ENCODE results near the gene DYNLRB1. TPM values are rescaled to one million over a fixed set of nuclear protein-coding genes. Genes with fewer than 3 reads are reported as not detected.

The DYNLRB1 gene
- total RNA-seq, 1 experiment from 2014 or later = 179 TPM

DNA sequence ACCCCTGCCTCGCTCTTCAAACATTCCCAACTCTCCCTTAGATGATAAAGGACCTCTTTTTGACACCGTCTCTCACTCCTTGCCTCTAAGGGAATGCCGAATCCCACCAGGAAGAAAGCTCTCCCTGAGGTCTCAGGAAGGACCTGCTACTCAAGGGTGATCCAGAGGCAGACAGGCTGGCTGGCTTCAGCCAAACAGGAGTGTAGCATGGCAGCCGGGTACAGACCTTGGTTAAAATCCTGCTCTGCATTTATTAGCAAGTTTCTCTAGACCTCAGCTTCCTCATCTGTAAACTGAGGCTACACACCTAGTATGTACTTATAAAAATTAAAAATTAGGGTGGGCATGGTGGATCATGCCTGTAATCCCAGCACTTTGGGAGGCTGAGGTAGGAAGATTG, 59.5 kb downstream of the DYNLRB1 start:
- no peaks in the 10 kb centered on the region for H4K20me1 ChIP-seq (ENCODE audit: insufficient read depth, low read depth, low read length)
- H3K4me2 ChIP-seq (ENCODE audit: low read depth, low read length, poor library complexity, severe bottlenecking) = no peak overlapping the region
- H2AFZ ChIP-seq (ENCODE audit: low read length) = no peak overlapping the region
- H3K4me3 ChIP-seq (ENCODE audit: low read length) = no peak overlapping the region
- no peak overlapping the region for H3K9ac ChIP-seq (ENCODE audit: low read length)
- peaks cover 8% of the 10 kb centered on the region for H3K4me1 ChIP-seq (ENCODE audit: low read length)
- no peaks in the 10 kb centered on the region for H3K9me2 ChIP-seq (replicated peaks; ENCODE audit: insufficient read depth, low read length)
- H3K27ac ChIP-seq (ENCODE audit: low read length) = no peak overlapping the region
- no peaks in the 10 kb centered on the region for H3K36me3 ChIP-seq (ENCODE audit: insufficient read depth, low read length)
- no peak for DNase-seq
- no peaks in the 10 kb centered on the region for H3K27me3 ChIP-seq (ENCODE audit: low read length)
- no peaks in the 10 kb centered on the region for H3K9me3 ChIP-seq (ENCODE audit: low read length)
- H3K79me2 ChIP-seq (ENCODE audit: low read length) = no peaks in the 10 kb centered on the region

DNA sequence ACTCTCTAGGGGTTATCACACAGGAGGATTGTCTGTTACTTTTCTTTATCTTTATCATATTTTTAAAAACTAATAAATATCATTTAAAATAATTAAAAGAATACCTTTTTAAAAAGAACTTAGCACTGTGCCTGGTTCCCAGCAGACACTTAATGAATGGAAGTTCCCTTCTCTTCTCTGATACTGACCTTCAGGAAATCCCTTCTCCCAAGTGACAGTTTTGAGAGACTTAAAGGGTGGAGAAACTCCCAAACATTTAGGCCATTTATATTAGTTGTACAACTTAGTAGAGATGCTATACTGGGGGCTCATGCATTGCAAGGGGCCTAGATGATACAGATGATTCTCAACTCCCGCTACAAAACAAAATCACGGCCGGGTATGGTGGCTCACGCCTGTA, 60.8 kb downstream of the DYNLRB1 start:
- no peaks in the 10 kb centered on the region for H3K9me3 ChIP-seq (ENCODE audit: low read length)
- H3K79me2 ChIP-seq (ENCODE audit: low read length) = no peaks in the 10 kb centered on the region
- no peak overlapping the region for H3K27ac ChIP-seq (ENCODE audit: low read length)
- H3K36me3 ChIP-seq (ENCODE audit: insufficient read depth, low read length) = no peaks in the 10 kb centered on the region
- H2AFZ ChIP-seq (ENCODE audit: low read length) = no peak overlapping the region
- DNase-seq = no peak
- H3K4me3 ChIP-seq (ENCODE audit: low read length) = no peak overlapping the region
- H3K9ac ChIP-seq (ENCODE audit: low read length) = no peak overlapping the region
- no peaks in the 10 kb centered on the region for H3K9me2 ChIP-seq (replicated peaks; ENCODE audit: insufficient read depth, low read length)
- H4K20me1 ChIP-seq (ENCODE audit: insufficient read depth, low read depth, low read length) = no peaks in the 10 kb centered on the region
- no peak overlapping the region for H3K4me2 ChIP-seq (ENCODE audit: low read depth, low read length, poor library complexity, severe bottlenecking)
- peaks cover 9% of the 10 kb centered on the region for H3K4me1 ChIP-seq (ENCODE audit: low read length)
- no peaks in the 10 kb centered on the region for H3K27me3 ChIP-seq (ENCODE audit: low read length)

DNA sequence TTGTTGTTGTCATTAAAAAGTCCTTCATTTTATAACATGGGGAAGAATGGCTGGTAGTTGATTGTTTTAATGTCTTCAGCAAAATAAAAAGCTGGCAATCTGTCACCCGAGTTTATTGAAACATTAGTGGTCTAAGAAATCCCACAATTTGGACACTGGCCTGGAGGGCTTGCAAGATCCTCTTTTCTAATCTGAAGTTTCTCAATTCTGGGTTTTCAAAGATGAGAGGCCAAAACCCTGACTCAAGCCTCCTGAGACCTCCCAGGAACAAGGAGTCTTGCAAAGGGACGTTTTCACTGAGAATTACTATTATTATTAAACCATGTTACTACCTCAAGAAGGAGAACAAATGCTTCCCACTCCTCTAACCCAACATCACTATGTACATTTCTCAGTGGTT, 61.8 kb downstream of the DYNLRB1 start:
- H3K9me3 ChIP-seq (ENCODE audit: low read length) = no peaks in the 10 kb centered on the region
- H3K27me3 ChIP-seq (ENCODE audit: low read length) = no peaks in the 10 kb centered on the region
- H3K36me3 ChIP-seq (ENCODE audit: insufficient read depth, low read length) = no peaks in the 10 kb centered on the region
- H3K79me2 ChIP-seq (ENCODE audit: low read length) = no peaks in the 10 kb centered on the region
- no peak for DNase-seq
- no peaks in the 10 kb centered on the region for H3K9me2 ChIP-seq (replicated peaks; ENCODE audit: insufficient read depth, low read length)
- H3K4me1 ChIP-seq (ENCODE audit: low read length) = peaks cover 9% of the 10 kb centered on the region
- no peak overlapping the region for H3K27ac ChIP-seq (ENCODE audit: low read length)
- H4K20me1 ChIP-seq (ENCODE audit: insufficient read depth, low read depth, low read length) = no peaks in the 10 kb centered on the region
- H2AFZ ChIP-seq (ENCODE audit: low read length) = no peak overlapping the region
- H3K4me2 ChIP-seq (ENCODE audit: low read depth, low read length, poor library complexity, severe bottlenecking) = no peak overlapping the region
- no peak overlapping the region for H3K4me3 ChIP-seq (ENCODE audit: low read length)
- no peak overlapping the region for H3K9ac ChIP-seq (ENCODE audit: low read length)

DNA sequence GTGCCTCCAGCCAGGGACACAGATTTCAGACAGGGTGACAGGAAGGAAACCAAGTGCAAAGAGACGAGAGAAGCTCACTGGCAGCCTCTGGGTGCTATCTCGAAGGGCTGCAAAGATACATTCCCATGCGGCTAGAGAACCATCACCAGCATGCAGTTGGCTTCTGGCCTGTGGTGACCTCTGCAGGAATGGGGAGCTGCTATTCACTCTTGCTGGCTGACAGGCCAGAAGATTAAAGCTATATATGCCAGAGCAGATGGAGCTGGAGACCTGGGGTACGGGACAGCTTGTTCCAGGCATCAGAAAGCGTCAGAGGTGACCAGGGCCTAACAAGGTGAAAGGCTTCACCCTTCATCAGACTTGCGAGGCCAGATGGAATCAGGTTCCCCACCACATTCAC, 62.3 kb downstream of the DYNLRB1 start:
- Histone ChIP-seq H3K4me1 (ENCODE audit: low read length) (peaks cover 9% of the 10 kb centered on the region), H3K9me2 (replicated peaks; ENCODE audit: insufficient read depth, low read length) (no peaks in the 10 kb centered on the region), H3K9me3 (ENCODE audit: low read length) (no peaks in the 10 kb centered on the region), H2AFZ (ENCODE audit: low read length) (no peak overlapping the region), H4K20me1 (ENCODE audit: insufficient read depth, low read depth, low read length) (no peaks in the 10 kb centered on the region), H3K9ac (ENCODE audit: low read length) (no peak overlapping the region), H3K27me3 (ENCODE audit: low read length) (no peaks in the 10 kb centered on the region), H3K27ac (ENCODE audit: low read length) (no peak overlapping the region), H3K4me3 (ENCODE audit: low read length) (no peak overlapping the region), H3K36me3 (ENCODE audit: insufficient read depth, low read length) (no peaks in the 10 kb centered on the region), H3K4me2 (ENCODE audit: low read depth, low read length, poor library complexity, severe bottlenecking) (no peak overlapping the region), H3K79me2 (ENCODE audit: low read length) (no peaks in the 10 kb centered on the region)
- no peak for DNase-seq

DNA sequence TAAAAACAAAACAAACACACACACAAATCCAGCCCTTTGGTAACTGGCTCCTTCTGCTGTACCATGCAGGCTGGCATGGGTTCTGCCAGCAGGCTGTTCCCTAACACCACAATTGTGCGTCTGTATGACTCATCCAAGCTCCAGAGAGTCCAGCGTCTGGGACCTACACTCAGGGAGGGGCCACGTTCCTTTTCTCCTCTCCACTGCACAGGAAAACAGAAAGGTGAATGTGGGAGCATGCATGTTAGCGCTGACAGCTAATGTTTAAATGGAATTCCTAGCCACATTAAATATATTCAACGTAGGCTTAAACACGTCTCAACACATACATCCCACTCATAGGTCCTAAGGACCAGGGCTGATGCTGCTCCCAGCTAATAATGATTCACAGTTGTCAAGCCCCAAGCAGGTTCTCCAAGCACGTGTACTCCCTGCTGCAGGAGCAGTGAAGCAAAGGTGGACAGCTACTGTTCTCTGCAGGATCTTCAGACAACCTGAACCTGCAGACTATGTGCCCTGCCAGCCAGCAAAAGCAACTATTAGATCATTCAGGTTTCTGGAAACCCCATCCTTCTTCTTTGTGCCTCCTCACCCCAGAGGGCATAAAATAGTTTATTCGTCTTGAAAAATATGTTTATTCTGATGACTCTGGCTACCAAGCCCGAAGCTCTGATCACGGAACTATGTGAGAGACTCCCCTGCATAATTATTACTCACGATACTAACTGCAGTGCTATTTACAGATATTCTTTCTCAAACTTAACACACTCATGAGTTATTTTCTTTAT, 63.2 kb downstream of the DYNLRB1 start:
- no peaks in the 10 kb centered on the region for H3K27me3 ChIP-seq (ENCODE audit: low read length)
- H3K4me1 ChIP-seq (ENCODE audit: low read length) = peaks cover 9% of the 10 kb centered on the region
- H3K4me3 ChIP-seq (ENCODE audit: low read length) = no peak overlapping the region
- H3K27ac ChIP-seq (ENCODE audit: low read length) = no peak overlapping the region
- no peak overlapping the region for H2AFZ ChIP-seq (ENCODE audit: low read length)
- no peaks in the 10 kb centered on the region for H3K79me2 ChIP-seq (ENCODE audit: low read length)
- no peaks in the 10 kb centered on the region for H4K20me1 ChIP-seq (ENCODE audit: insufficient read depth, low read depth, low read length)
- H3K9me2 ChIP-seq (replicated peaks; ENCODE audit: insufficient read depth, low read length) = no peaks in the 10 kb centered on the region
- H3K9ac ChIP-seq (ENCODE audit: low read length) = no peak overlapping the region
- H3K36me3 ChIP-seq (ENCODE audit: insufficient read depth, low read length) = no peaks in the 10 kb centered on the region
- no peak for DNase-seq
- H3K4me2 ChIP-seq (ENCODE audit: low read depth, low read length, poor library complexity, severe bottlenecking) = no peak overlapping the region
- H3K9me3 ChIP-seq (ENCODE audit: low read length) = no peaks in the 10 kb centered on the region

DNA sequence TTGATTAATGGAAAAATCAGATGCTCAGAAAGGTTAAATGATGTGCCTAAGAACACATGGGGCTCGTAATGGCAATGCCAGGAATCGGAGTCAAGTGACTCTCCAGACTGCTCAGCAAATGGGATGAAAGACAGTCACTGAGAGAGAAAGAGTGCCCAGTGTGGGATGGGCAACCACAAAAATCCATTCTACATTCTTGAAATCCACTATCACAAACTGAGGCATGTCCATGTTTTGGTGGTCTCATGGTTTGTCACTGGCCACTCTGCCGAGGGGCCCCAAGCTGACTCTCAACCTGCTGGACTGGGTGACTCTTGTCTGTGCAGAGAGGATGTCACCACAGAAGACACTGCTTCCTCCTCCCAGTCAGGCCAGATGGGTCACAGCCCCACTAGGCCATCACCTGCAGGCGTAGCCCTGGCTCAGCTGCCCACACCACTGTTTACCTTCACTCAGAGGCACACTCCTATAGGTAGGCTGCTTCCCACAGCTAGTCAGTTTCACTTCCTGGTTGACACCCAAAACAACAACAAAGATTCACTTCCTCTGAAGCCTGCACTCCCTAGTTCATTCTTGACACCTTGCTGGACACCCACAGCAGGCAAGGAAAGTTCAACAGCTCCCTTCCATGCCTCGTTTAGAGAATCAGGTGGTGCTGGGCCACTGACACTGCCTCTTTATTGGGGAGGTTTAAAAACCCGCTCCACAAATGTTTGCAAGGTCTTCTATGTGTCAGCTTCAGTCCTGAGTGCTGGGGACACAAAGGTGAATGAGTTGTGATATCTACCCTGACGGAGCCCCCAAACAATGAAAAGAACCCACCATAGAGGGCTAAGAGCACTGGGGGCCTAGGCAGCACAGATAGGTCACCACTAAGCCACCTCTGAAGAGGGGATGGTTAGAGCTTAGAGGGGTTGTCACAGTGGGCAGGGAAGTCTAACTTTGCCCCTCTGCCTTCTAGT, 64.0 kb downstream of the DYNLRB1 start:
- Histone ChIP-seq H2AFZ (ENCODE audit: low read length) (no peak overlapping the region), H4K20me1 (ENCODE audit: insufficient read depth, low read depth, low read length) (no peaks in the 10 kb centered on the region), H3K9me3 (ENCODE audit: low read length) (no peaks in the 10 kb centered on the region), H3K27me3 (ENCODE audit: low read length) (no peaks in the 10 kb centered on the region), H3K4me3 (ENCODE audit: low read length) (no peak overlapping the region), H3K9ac (ENCODE audit: low read length) (no peak overlapping the region), H3K79me2 (ENCODE audit: low read length) (no peaks in the 10 kb centered on the region), H3K9me2 (replicated peaks; ENCODE audit: insufficient read depth, low read length) (no peaks in the 10 kb centered on the region), H3K4me2 (ENCODE audit: low read depth, low read length, poor library complexity, severe bottlenecking) (no peak overlapping the region), H3K4me1 (ENCODE audit: low read length) (peaks cover 9% of the 10 kb centered on the region), H3K36me3 (ENCODE audit: insufficient read depth, low read length) (no peaks in the 10 kb centered on the region), H3K27ac (ENCODE audit: low read length) (no peak overlapping the region)
- DNase-seq = peak; percentile 65

DNA sequence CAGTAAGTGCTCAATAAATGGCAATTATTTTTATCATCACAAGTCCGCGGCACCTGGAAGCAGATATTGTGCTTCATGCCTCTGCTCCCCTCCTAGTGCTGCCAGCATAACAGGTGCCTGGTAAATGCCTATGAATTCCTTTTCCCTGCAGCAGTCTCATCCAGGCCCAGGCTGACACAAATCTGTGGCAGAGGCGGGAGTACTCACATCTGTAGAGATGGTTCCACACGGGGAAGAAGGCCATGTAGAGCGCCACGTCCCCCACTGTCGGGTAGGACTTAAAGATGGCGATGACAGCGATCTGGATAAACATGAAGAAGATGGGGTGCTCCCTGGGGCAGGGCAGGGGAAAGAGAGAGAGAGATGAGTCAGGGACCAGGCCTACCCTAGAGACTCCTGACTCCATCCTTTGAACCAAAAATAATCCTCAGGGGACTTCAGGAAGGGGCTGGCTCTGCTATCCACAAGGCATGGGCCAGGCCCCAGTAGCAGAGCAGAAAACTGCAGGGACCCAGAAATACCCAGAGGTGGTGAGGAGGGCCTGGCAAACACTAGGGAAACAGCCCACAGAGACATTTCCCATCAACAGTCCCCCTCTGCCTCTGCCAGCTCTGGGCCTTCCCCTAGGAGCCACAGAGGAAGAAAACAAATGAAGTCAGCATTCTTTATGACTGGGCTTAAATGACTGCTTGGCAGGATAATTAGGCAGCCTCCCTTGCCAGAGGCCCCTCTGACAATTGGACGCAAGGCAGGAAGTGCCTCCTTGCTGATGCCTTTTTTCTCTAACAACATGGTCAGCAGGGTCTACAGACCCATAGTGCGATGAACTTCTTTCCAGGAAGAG, 65.3 kb downstream of the DYNLRB1 start:
- Histone ChIP-seq H3K27me3 (ENCODE audit: low read length) (no peaks in the 10 kb centered on the region), H3K27ac (ENCODE audit: low read length) (no peak overlapping the region), H3K4me1 (ENCODE audit: low read length) (peaks cover 9% of the 10 kb centered on the region), H3K9ac (ENCODE audit: low read length) (no peak overlapping the region), H3K4me2 (ENCODE audit: low read depth, low read length, poor library complexity, severe bottlenecking) (no peak overlapping the region), H3K4me3 (ENCODE audit: low read length) (no peak overlapping the region), H2AFZ (ENCODE audit: low read length) (no peak overlapping the region), H3K9me3 (ENCODE audit: low read length) (no peaks in the 10 kb centered on the region), H3K9me2 (replicated peaks; ENCODE audit: insufficient read depth, low read length) (no peaks in the 10 kb centered on the region), H4K20me1 (ENCODE audit: insufficient read depth, low read depth, low read length) (no peaks in the 10 kb centered on the region), H3K36me3 (ENCODE audit: insufficient read depth, low read length) (no peaks in the 10 kb centered on the region), H3K79me2 (ENCODE audit: low read length) (no peaks in the 10 kb centered on the region)
- DNase-seq = no peak

DNA sequence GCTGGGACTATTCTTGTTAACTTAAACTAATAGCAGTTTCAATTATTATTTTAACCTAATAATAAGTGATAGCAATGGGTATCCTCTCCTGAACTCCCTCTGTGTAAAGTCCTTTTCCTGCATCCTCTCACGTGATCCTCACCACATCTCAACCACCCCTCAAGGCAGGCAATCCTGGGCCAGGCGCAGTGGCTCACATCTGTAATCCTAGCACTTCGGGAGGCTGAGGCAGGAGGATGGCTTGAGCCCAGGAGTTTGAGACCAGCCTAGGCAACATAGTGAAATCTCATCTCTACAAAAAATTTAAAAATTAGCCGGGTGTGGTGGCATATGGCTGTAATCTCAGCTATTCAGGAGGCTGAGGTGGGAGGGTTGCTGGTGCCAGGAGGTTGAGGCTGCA, 66.0 kb downstream of the DYNLRB1 start:
- Histone ChIP-seq H3K4me2 (ENCODE audit: low read depth, low read length, poor library complexity, severe bottlenecking) (no peak overlapping the region), H3K27me3 (ENCODE audit: low read length) (no peaks in the 10 kb centered on the region), H4K20me1 (ENCODE audit: insufficient read depth, low read depth, low read length) (no peaks in the 10 kb centered on the region), H3K9ac (ENCODE audit: low read length) (no peak overlapping the region), H3K27ac (ENCODE audit: low read length) (no peak overlapping the region), H3K4me3 (ENCODE audit: low read length) (no peak overlapping the region), H2AFZ (ENCODE audit: low read length) (no peak overlapping the region), H3K79me2 (ENCODE audit: low read length) (no peaks in the 10 kb centered on the region), H3K9me2 (replicated peaks; ENCODE audit: insufficient read depth, low read length) (no peaks in the 10 kb centered on the region), H3K4me1 (ENCODE audit: low read length) (peaks cover 9% of the 10 kb centered on the region), H3K9me3 (ENCODE audit: low read length) (no peaks in the 10 kb centered on the region), H3K36me3 (ENCODE audit: insufficient read depth, low read length) (no peaks in the 10 kb centered on the region)
- no peak for DNase-seq

Measured in Karpas-422 (cell line).